Fibroblast of mammary gland (primary cell): Measurements from ENCODE around the gene AGBL4.

Experiments
- DNase-seq: peaks from one replicate; pipeline ENCODE4 v3.0.0-alpha.2; 2010; ENCODE audit warnings: low read depth
- H3K4me3 ChIP-seq: 2 replicates; pipeline ENCODE4 v1.5.1; 2011; ENCODE audit warnings: low read depth, mild to moderate bottlenecking, low read length, moderate library complexity; ENCODE audit not compliant: control insufficient read depth
- CTCF ChIP-seq: conservative IDR thresholded peaks from 2 replicates; pipeline ENCODE4 v1.5.1; 2011; ENCODE audit warnings: low read depth, low read length, inconsistent platforms; ENCODE audit not compliant: control insufficient read depth, insufficient read depth

The AGBL4 gene

GRCh38 chr1:48547561-48548220 is 1476.1 kb downstream of the AGBL4 start:
- no peak for TF ChIP-seq CTCF

GRCh38 chr1:48543854-48544253 is 1479.9 kb downstream of the AGBL4 start:
- H3K4me3 ChIP-seq: no peak overlapping the region
- TF ChIP-seq CTCF: no peak
- DNase-seq: no peak

More at GRCh38 chr1:48547561-48548220, 1476.1 kb downstream of the AGBL4 start:
- no peak for DNase-seq
- no peak overlapping the region for H3K4me3 ChIP-seq

GRCh38 chr1:48540587-48540986 is 1483.2 kb downstream of the AGBL4 start:
- H3K4me3 ChIP-seq: no peak overlapping the region
- TF ChIP-seq CTCF: no peak
- DNase-seq: no peak

- no peak for TF ChIP-seq CTCF
- DNase-seq: no peak
- H3K4me3 ChIP-seq: no peak overlapping the region
Measured at GRCh38 chr1:48536477-48536876, 1487.3 kb downstream of the AGBL4 start.

- no peak for DNase-seq
- no peak overlapping the region for H3K4me3 ChIP-seq
- TF ChIP-seq CTCF: no peak
Measured at GRCh38 chr1:48532976-48533375, 1490.8 kb downstream of the AGBL4 start.

GRCh38 chr1:48530727-48531351 is 1492.9 kb downstream of the AGBL4 start:
- peak; percentile 75 for TF ChIP-seq CTCF
- H3K4me3 ChIP-seq: no peak overlapping the region
- peak; percentile 47 for DNase-seq

GRCh38 chr1:48527051-48527450 is 1496.7 kb downstream of the AGBL4 start:
- H3K4me3 ChIP-seq: no peak overlapping the region
- no peak for DNase-seq
- TF ChIP-seq CTCF: no peak
